ENCODE data around the gene B3GAT1. TPM values are rescaled to one million over a fixed set of nuclear protein-coding genes. Genes with fewer than 3 reads are reported as not detected.

B3GAT1 gene
- polyA plus RNA-seq, 1 of the 3 experiments (the other 2 are of a cell fraction): 0.15 TPM

DNA sequence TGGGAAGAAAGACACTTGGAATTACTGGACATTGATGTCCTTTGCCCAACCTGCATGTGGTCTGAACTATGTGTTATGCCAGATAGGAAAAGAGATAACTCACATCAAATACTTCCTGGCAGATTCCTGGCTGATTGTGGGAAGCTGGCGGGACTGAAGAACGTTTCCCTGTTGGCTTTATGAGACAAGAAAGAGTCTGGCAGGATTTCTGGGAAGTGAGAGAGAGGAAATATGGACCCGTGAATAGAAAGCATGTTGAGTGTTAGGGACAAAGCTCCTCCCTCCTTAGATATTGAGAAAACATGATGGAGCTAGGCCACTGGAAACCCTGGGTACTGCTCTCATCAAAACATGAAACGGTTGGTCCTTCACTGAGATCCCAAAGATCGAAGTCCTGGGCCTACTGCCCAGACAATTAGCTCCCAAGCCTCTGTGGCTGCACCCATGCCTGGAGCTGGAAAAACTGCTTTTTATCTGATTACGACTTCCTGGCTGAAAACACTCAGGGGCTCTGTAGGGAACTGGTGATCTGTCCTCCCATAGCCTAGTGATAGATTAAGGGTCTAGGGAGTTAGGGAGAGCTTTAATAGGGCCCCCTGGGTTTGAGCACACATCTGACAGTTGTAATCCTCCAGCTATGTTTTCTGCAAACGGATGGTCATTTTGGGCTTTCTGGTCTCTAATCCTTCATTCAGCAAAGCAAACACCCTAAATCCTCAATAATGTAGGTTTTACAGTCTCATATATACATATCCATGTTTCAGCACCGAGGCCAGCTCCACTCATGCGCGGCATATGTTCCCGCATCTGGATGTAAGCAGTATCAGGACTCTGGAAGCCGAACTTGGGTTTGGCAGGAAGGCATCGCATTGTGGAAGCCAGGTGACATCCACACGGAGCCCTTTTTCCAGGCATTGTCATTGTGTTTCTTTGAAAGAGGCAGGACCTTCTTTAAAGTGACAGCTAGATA, 6.1 kb upstream of the B3GAT1 start:
- CTCF ChIA-PET: interaction anchor here (1.2 to 2.6 kb wide), 3 partner anchors 10 to 147 kb away, joined by 3 to 6 read pairs (median 5); no protein-coding TSS in a partner anchor
- no peaks in the 10 kb centered on the region for H3K9me3 ChIP-seq
- TF ChIP-seq RCOR1 (IDR thresholded peaks at IDR 0.05; ENCODE audit: low read length) (no peak), FOSL2 (IDR thresholded peaks at IDR 0.05; ENCODE audit: borderline replicate concordance, low read depth) (no peak), NRF1 (IDR thresholded peaks at IDR 0.05; ENCODE audit: low read depth, low read length) (no peak), YY1 (IDR thresholded peaks at IDR 0.05; ENCODE audit: low read depth) (no peak), SMC3 (IDR thresholded peaks at IDR 0.05; ENCODE audit: low read depth, low read length) (no peak), GABPA (IDR thresholded peaks at IDR 0.05; ENCODE audit: low read depth) (no peak), GATA2 (CRISPR knock-in tag; IDR thresholded peaks at IDR 0.05) (0 out of 2 replicates have a peak, but pooled peaks have one; percentile 22), EP300 (IDR thresholded peaks at IDR 0.05; ENCODE audit: borderline replicate concordance in 1 of 2, low read depth in 1 of 2, low read length in 1 of 2) (peak in 1 of 2 experiments; percentile 53; a peak in 1 of 4 replicates)
- TF ChIP-seq, protein P1, sequence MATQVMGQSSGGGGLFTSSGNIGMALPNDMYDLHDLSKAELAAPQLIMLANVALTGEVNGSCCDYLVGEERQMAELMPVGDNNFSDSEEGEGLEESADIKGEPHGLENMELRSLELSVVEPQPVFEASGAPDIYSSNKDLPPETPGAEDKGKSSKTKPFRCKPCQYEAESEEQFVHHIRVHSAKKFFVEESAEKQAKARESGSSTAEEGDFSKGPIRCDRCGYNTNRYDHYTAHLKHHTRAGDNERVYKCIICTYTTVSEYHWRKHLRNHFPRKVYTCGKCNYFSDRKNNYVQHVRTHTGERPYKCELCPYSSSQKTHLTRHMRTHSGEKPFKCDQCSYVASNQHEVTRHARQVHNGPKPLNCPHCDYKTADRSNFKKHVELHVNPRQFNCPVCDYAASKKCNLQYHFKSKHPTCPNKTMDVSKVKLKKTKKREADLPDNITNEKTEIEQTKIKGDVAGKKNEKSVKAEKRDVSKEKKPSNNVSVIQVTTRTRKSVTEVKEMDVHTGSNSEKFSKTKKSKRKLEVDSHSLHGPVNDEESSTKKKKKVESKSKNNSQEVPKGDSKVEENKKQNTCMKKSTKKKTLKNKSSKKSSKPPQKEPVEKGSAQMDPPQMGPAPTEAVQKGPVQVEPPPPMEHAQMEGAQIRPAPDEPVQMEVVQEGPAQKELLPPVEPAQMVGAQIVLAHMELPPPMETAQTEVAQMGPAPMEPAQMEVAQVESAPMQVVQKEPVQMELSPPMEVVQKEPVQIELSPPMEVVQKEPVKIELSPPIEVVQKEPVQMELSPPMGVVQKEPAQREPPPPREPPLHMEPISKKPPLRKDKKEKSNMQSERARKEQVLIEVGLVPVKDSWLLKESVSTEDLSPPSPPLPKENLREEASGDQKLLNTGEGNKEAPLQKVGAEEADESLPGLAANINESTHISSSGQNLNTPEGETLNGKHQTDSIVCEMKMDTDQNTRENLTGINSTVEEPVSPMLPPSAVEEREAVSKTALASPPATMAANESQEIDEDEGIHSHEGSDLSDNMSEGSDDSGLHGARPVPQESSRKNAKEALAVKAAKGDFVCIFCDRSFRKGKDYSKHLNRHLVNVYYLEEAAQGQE (IDR thresholded peaks at IDR 0.05; ENCODE audit: low read depth, low read length): peak; percentile 85
- H3K4me3 ChIP-seq (ENCODE audit: low read depth in 2 of 2, low read length in 1 of 2): no peak overlapping the region
- no peaks in the 10 kb centered on the region for H3K79me2 ChIP-seq (ENCODE audit: insufficient read depth)
- no peaks in the 10 kb centered on the region for H3F3A ChIP-seq (replicated peaks; ENCODE audit: insufficient read depth)
- peak overlapping the region in 1 of 2 experiments; percentile 62; a peak in 2 of 4 replicates for H3K27ac ChIP-seq (ENCODE audit: low read depth in 2 of 2, low read length in 1 of 2)
- H2AFZ ChIP-seq (ENCODE audit: low read depth): no peak overlapping the region
- H3K9me2 ChIP-seq: no peaks in the 10 kb centered on the region
- H3K4me1 ChIP-seq (ENCODE audit: control insufficient read depth in 1 of 2, insufficient read depth in 2 of 2, low read depth in 1 of 2, low read length in 1 of 2): peaks cover 0 to 52% of the 10 kb centered on the region in 2 experiments; a peak in 2 of 4 replicates
- POLR2A ChIA-PET: interaction anchor here (0.9 kb wide), 1 partner anchor 8 kb away, joined by 3 read pairs; no protein-coding TSS in a partner anchor
- no peaks in the 10 kb centered on the region for H4K20me1 ChIP-seq (ENCODE audit: insufficient read depth)
- H3K4me2 ChIP-seq: no peak overlapping the region
- no peak overlapping the region for H3K9ac ChIP-seq
- no peaks in the 10 kb centered on the region for H3K27me3 ChIP-seq (ENCODE audit: insufficient read depth)
- H3K36me3 ChIP-seq (replicated peaks in 1 of 2; ENCODE audit: control insufficient read depth in 1 of 2, insufficient read depth in 2 of 2, low read length in 1 of 2): no peaks in the 10 kb centered on the region
- WGBS (ENCODE audit: low lambda C conversion rate): 31% methylated on average over 13 of the region's 14 CpGs
- DNase-seq: peak; percentile 63

DNA sequence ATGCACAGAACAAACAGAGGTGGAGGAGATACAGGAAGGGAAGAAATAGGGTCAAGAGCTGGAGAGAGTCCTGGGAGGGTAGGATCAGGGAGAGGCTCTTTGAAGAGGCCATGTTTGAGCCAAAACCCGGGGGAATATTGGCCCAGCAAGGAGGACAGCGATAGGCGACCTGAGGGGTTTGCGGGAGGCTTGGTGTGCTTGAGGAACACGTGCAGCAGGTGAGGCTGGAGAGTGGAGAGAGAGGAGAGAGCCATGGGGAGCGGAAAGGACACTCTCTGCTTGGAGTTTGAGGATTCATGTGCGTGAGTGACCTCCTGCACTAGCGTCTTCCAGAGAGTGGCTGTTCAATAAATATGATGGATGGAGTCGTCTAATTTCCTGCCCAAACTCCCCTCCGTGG, 4.7 kb upstream of the B3GAT1 start:
- Histone ChIP-seq H3K9me3 (no peaks in the 10 kb centered on the region), H3F3A (replicated peaks; ENCODE audit: insufficient read depth) (no peaks in the 10 kb centered on the region), H3K4me1 (ENCODE audit: control insufficient read depth in 1 of 2, insufficient read depth in 2 of 2, low read depth in 1 of 2, low read length in 1 of 2) (peaks cover 0 to 56% of the 10 kb centered on the region in 2 experiments; a peak in 2 of 4 replicates), H4K20me1 (ENCODE audit: insufficient read depth) (no peaks in the 10 kb centered on the region), H3K27ac (ENCODE audit: low read depth in 2 of 2, low read length in 1 of 2) (no peak overlapping the region), H3K27me3 (ENCODE audit: insufficient read depth) (no peaks in the 10 kb centered on the region), H2AFZ (ENCODE audit: low read depth) (no peak overlapping the region), H3K36me3 (replicated peaks in 1 of 2; ENCODE audit: control insufficient read depth in 1 of 2, insufficient read depth in 2 of 2, low read length in 1 of 2) (no peaks in the 10 kb centered on the region), H3K4me2 (no peak overlapping the region), H3K9me2 (no peaks in the 10 kb centered on the region), H3K9ac (no peak overlapping the region), H3K79me2 (ENCODE audit: insufficient read depth) (no peaks in the 10 kb centered on the region), H3K4me3 (ENCODE audit: low read depth in 2 of 2, low read length in 1 of 2) (no peak overlapping the region)
- DNase-seq: no peak
- CTCF ChIA-PET: no interaction called here
- WGBS (ENCODE audit: low lambda C conversion rate): 44% methylated on average over 10 of the region's 10 CpGs
- POLR2A ChIA-PET: no interaction called here
- no peak for TF ChIP-seq RCOR1 (IDR thresholded peaks at IDR 0.05; ENCODE audit: low read length)
- no peak for TF ChIP-seq YY1 (IDR thresholded peaks at IDR 0.05; ENCODE audit: low read depth)
- no peak for TF ChIP-seq ELF1 (IDR thresholded peaks at IDR 0.05)
- no peak for TF ChIP-seq FOXM1 (IDR thresholded peaks at IDR 0.05; ENCODE audit: low read depth)
- TF ChIP-seq RAD21 (IDR thresholded peaks at IDR 0.05; ENCODE audit: low read length): no peak
- no peak for TF ChIP-seq NRF1 (IDR thresholded peaks at IDR 0.05; ENCODE audit: low read depth, low read length)
- no peak for TF ChIP-seq CHD2 (IDR thresholded peaks at IDR 0.05; ENCODE audit: low read length, partially characterized antibody)
- no peak for TF ChIP-seq NFIC (IDR thresholded peaks at IDR 0.05; ENCODE audit: borderline replicate concordance)
- TF ChIP-seq TEAD4 (IDR thresholded peaks at IDR 0.05; ENCODE audit: borderline replicate concordance, insufficient read depth): no peak
- no peak for TF ChIP-seq EZH2phosphoT487 (IDR thresholded peaks at IDR 0.05; ENCODE audit: borderline replicate concordance, low read depth)
- no peak for TF ChIP-seq TAF1 (IDR thresholded peaks at IDR 0.05; ENCODE audit: borderline replicate concordance, low read depth, low read length)
- TF ChIP-seq POLR2AphosphoS5 (IDR thresholded peaks at IDR 0.05; ENCODE audit: low read depth, low read length): no peak
- TF ChIP-seq SMC3 (IDR thresholded peaks at IDR 0.05; ENCODE audit: low read depth, low read length): no peak
- TF ChIP-seq FOSL2 (IDR thresholded peaks at IDR 0.05; ENCODE audit: borderline replicate concordance, low read depth): no peak
- TF ChIP-seq, protein P2, sequence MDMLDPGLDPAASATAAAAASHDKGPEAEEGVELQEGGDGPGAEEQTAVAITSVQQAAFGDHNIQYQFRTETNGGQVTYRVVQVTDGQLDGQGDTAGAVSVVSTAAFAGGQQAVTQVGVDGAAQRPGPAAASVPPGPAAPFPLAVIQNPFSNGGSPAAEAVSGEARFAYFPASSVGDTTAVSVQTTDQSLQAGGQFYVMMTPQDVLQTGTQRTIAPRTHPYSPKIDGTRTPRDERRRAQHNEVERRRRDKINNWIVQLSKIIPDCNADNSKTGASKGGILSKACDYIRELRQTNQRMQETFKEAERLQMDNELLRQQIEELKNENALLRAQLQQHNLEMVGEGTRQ (IDR thresholded peaks at IDR 0.05; ENCODE audit: borderline replicate concordance, low read depth, low read length): no peak
- no peak for TF ChIP-seq GABPA (IDR thresholded peaks at IDR 0.05; ENCODE audit: low read depth)
- no peak for TF ChIP-seq EP300 (IDR thresholded peaks at IDR 0.05; ENCODE audit: borderline replicate concordance in 1 of 2, low read depth in 1 of 2, low read length in 1 of 2)
- TF ChIP-seq RFX5 (IDR thresholded peaks at IDR 0.05; ENCODE audit: low read length): no peak
- TF ChIP-seq, protein P3, sequence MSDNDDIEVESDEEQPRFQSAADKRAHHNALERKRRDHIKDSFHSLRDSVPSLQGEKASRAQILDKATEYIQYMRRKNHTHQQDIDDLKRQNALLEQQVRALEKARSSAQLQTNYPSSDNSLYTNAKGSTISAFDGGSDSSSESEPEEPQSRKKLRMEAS (IDR thresholded peaks at IDR 0.05; ENCODE audit: low read depth): no peak

Measured in SK-N-SH (cell line).